SK-N-MC (cell line): ENCODE measurements around the gene GPR176.

Source experiments
- EZH2 ChIP-seq: fragments of 200-600 bp; sonication (generic); IDR thresholded peaks from one replicate; pipeline ENCODE4 v1.6.1; 2017; ENCODE audit warnings: antibody characterized with exemption
- POLR2AphosphoS5 ChIP-seq: IDR thresholded peaks from 2 replicates; pipeline ENCODE4 v1.6.1; 2012; ENCODE audit warnings: mild to moderate bottlenecking, low read depth, low read length, borderline replicate concordance

DNA sequence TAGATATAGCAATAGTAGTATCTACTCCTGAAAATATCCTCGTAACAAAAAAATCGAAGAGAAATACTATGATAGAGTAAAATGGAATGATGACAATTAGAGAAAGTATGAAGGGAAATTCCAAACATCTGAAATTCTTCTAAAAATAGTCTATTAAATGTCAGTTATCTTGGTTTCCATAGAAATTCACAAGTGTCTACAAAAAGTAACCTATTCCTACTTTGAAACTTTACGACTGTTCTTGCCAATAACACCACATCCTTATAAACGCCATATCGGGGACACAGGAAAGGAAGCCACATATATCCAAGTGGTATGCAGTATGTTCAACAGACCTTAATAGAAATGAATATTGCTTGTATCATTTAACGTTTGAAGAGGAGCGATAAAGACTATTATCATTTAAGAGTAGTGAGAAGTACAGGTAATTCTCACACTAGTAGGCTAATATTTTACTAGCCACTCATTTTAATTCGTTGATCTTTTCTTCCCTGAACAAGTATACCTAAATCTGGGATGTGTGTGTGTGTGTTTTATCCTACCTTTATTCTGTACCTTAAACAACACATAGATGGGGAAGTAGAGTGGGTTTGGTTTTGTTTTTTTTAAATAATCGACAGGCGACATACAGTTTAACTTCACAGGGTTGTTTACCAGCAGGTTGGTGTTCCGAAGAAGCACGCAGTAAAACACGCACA lies 1.2 kb downstream of the GPR176 start:
- TF ChIP-seq EZH2, result no peak
- TF ChIP-seq POLR2AphosphoS5, result no peak
